ENCODE measurements around the gene STRN3.
"Not testable (repeated sequence)": the region's sequence is repeated elsewhere in the genome, so short reads cannot be mapped to it uniquely, and the experiment has no call there.

Gene STRN3

DNA sequence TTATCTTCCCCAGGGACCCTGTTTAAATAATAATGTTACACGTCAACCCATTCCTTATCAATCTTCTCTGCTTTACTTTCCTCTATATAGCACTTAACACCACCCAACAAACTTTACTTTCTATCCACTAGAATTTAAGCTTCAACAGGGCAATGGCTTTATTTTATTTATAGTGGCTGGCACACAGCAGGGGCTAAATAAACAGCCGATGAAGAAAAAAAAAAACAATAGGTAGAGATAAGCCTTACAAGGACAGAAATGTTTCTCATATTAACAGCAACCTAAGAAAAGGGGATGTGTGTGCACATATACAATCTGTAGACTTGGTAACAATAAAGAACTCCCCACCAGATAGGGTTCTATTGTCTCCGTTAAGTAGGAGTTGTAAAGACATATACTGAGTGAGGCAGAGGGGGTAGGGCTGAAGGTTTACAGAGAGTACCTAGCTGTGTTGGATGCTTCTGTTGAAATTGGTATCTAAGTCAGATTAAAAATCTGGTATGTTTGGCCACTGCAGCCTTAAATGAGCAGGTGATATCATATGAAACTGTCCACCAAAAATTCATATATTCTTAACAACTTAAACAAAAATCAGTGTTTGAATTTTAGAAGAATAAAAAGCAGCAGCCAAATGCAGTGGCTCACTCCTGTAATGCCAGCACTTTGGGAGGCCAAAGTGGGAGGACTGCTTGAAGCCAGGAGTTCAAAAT, 25.4 kb downstream of the STRN3 start:
- DNase-seq, result no peak

DNA sequence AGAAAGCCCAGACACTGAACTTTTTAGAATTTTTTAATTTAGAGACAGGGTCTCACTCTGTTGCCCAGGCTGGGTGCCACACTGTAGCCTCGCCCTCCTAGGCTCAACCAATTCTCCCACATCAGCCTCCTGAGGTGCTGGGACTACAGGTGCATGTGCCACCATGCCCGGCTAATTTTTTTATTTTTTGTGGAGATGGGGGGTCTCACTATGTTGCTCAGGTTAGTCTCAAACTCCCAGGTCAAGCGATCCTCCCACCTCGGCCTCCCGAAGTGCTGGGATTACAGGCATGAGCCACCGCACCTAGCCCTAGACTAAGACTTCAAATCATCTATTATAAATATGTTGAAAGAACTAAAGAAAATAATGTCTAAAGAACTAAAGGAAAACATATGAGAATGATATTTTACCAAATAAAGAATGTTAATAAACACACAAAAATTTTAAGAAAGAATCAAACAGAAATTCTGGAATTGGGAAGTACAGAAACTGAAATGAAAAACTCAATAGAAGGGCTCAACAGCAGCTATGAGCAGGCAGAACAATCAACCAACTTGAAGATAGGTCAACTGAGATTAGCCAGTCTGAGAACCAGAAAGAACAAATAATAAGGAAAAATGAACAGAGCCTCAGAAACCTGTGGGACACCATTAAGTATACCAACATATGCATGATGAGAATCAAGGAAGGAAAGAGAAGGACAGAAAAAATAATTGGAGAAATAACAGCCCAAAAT, 27.0 kb downstream of the STRN3 start:
- DNase-seq, result no peak

DNA sequence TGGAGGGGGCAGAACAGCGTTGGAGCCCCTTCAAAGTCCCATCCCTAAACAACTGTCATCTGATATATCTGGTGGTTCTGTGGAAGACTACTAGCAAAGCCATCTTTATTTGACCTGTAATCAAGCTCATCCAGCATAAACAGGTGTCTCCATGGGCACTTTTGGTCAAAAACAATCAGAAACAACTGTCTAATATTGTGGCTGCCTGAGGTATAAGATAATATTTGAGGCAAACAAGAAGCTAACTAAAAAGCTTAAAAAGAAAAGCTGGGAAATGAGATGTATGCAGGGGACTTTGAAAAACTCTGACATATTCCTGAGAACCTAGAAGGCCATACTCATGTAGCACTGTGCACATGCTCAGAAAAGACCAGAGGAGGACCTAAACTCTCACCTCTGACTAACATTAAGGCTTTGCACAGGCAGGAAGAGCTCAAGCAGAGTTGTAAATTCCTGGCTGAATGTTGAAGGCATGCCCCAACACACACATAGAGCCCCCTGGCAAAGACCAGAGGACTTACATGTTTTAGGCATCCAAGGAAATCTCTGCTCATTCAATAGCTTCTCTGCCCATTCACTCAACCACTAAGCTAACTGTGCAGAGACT, 28.0 kb downstream of the STRN3 start:
- DNase-seq, result no peak

DNA sequence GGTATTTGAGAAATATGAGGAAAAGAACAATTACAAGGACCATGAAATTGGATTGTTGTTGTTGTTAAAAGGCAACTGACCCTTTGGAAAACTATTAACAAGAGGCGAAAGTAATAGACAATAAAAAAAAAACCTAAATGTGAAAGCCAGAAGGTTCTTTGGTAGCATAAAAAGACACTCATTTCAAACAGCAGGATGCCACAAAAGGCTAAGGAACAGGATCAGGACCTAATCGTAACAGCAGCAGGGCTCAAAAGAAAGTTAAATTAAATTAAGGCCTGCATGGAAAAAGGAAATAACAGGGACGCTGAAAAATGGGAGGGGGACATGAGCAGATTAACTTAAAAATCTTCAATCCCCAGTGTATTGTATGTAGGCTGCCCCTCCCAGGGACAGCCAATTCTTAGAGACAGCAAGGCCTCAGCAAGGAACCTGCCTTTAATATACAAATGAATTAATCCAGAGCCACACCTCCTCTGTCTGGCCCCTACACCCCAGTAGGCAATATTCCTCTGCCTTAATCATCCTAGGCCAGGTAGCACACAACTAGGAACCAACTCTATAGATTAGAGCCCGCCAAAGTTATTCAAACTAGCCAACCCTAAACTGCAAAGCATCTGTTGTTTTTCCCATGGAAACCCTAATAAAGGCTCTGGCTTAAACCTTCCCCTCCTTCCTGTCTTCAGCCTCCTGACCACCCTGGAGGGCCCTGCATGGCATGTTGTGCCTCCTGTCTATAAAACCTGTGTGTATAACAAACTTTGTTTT, 29.1 kb downstream of the STRN3 start:
- DNase-seq, result no peak

DNA sequence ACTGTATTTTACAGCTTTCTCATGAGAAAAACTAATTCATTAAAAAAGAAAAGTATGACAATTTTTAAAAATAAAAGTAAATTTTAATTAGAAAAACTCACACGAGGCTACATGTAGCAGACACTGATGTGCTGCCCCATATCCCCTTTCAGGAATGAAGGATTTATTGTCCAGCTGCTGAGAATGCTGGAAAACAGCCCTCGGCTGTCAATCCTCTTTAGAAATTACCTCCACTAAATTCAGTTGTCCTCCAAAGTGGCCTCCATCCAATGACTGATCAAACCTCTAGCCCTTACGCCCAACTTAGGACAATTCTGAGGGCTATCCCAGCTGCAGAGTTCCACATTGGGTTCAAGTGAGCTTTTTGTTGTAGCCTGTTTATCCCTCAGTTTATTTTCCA, 30.5 kb downstream of the STRN3 start:
- DNase-seq, result no peak

DNA sequence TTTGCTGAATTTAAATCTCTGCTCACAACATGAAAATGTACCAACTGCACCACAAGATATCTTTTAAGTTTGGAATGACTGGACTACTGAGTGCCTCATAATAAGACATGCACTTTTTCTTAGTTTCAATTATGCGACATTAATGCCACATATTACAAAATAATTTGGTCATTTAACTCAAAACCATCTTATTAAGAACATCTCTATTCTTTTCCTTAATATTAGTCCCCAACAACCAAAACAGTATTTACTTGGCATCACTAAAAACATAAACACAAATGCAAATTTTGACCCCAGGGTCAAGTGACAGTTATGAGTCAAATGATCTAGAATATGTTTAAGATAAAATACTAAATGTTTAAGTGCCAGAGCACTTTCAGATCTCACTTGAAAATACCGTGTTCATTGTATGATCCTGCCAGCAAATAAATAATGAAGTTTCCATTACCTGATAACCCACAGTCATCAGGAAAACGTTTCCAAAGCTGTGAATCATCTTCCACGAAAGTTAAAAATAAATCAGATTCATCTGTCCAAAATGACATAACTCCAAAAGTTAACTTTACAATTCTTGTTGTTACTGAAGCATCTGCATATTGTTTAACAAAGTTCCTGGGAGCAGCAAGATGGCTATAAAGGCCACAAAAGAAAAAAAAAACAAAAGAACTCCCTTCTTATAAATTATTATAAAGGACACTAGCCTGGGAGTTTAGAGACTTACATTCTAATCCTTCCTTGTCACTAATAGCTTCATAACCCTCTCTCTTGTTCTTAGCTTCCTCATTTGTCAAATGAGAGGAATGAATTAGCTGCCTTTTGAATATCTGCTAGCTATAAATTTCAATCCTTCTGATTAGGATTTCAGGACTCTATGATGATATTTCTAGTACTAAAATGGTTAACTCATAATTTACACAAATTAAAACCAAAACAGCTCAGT, 31.2 kb downstream of the STRN3 start:
- DNase-seq, result peak; percentile 3 to 53

DNA sequence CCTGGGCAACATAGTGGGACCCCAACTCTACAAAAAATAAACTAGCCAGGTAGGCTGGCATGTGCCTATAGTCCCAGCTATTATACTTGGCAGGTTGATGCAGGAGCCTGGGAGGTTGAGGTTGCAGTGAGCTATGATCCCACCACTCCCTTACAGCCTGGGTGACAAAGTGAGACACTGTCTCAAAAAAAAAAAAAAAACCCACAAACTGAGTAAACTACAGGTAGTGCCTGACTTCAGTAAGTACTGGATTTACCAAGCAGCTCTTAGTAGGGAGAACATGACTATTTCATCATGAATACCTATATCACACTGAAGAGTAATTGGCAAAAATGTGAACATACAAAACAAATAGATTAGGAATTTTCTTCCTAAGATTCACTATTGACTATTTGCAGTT, 33.1 kb downstream of the STRN3 start:
- no peak for DNase-seq

DNA sequence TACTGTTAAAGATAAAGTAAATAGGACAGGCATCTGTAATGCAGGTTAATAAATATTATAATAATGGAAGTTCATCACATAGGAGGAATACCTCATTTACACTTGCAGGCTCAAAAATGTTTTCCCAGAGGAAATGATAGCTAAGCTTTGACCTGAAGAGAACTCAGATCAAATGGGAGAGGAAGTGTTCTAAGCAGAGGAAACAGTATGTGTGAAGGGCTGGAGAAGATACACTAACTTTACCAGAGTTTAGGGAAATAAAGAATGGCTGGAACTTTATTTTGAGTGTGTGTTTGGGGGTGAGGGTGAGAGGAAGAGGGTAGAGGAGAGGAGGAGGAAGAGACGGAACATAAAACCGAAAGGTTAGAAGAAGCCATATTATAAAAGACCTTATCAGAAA, 34.8 kb downstream of the STRN3 start:
- DNase-seq, result peak; percentile 4 to 7

DNA sequence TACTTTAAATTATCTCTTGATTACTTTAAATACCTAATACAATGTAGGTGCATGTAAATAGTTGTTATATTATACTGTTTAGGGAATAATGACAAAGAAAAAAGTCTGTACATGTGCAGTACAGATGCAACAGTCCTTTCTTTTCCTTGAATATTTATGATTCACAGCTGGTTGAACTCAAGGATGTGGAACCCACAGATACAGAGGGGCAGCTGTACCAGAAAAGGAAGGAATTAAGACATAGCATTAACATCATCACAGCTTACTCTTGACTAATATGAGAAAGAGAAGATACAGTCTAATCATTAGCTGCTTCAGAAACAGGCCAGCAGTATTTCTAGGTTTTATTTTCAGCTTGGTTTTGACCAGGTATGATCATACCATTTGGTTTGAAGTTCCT, 35.4 kb downstream of the STRN3 start:
- DNase-seq, result peak; percentile 28 to 60

DNA sequence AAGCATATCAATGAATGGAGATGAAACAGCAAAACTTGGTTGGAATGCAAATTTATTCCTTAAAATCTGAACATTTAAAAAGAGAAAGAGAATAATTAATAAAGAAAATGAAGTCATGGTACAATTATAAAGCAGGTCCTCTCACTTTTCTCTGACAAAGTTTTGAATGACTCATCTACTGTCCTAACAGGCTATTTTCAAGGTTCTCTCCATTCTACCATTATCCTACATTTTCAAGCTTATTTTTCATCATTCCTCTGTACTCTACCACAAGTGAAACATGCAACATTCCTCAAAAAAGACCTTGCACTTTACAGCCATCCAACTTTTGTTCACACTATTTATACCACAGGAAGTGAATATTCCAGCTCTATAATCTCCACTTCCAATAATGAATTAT, 37.7 kb downstream of the STRN3 start:
- no peak for DNase-seq

DNA sequence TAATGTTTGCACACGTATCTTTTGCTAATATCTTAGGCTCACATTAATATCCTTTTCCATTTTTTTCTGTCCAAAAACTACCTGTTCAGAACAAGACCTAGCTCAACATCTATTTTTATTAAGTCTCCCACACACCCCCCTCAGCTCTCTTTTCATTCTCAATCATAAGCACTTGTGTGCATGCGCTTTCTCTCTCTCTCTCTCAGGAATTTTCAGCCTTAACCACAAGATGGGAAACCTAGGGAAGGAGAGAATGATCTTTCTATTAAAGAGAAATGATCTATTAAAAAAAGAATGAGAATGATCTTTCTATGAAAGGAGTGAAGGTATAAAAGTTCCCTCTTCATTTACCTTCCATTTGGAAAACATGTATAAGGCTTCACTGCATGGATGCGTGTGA, 40.4 kb downstream of the STRN3 start:
- DNase-seq, result no peak

DNA sequence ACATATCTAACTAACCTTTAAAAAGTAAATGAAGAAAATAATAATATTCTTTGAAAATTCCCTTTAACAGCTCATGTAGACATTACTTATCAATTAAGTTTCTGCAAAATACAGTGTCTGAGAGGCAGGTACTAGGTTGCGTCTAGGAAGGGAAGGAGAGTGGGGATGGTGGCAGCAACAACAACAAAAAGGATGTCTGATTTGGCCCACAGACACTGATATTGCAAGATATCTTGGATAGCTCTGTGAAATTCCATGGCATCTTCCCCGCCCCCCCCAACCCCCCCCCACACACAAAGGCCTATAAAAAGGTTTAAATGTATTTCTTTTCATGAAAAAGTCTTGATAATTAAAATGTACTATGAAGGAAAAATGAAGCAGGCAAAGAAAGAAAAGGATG, 42.3 kb downstream of the STRN3 start:
- no peak for DNase-seq

DNA sequence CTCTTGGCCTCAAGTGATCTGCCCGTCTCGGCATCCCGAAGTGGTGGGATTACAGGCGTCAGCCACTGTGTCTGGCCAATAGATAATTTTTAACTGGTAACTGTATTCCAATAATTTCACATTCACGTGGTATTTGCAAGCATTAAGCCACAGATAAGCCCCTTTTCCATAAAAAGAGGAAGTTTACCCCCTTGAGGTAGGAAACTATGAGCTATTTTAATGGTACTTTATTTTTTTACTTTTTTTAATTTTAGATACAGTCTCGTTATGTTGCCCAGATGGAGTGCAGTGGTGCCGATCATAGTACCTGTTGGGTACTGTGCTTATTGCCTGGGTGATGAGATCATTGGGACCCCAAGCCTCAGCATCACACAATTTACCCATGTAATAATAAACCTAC, 43.6 kb downstream of the STRN3 start:
- no peak for DNase-seq

DNA sequence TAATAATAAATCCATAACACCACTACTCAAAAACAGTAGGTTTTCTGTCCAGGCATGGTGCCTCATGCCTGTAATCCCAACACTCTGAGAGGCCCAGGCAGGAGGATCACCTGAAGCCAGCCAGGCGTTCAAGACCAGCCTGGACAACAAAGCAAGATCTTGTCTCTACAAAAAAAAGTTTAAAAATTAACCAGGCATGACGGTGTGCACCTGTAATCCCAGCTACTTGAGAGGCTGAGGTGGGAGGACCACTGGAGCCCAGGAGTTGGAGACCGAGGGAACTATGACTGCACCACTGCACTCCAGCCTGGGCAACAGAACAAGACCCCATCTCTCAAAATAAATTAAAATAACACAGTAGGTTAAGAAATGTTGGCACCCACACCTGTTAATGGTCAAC, 45.2 kb downstream of the STRN3 start:
- DNase-seq, result no peak

DNA sequence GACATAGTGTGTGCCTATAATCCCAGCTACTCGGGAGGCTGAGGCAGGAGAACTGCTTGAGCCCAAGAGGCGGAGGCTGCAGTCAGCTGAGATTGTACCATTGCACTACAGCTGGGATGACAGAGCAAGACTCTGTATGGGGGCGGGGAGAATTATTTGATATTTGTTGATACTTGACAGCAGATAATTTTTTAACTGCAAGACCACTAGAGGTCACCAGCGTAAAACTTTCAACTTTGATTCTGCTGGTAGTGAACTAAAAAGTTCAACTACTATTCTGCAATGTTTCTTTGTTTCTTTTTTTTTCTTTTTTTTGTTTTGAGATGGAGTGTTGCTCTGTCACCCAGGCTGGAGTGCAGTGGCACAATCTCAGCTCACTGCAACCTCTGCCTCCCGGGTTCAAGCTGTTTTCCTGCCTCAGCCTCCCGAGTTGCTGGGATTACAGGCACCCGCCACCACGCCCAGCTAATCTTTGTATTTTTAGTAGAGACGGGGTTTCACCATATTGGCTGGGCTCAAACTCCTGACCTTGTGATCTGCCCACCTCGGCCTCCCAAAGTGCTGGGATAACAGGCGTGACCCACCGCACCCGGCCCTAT, 46.0 kb downstream of the STRN3 start:
- peak; percentile 67 to 84 for DNase-seq

DNA sequence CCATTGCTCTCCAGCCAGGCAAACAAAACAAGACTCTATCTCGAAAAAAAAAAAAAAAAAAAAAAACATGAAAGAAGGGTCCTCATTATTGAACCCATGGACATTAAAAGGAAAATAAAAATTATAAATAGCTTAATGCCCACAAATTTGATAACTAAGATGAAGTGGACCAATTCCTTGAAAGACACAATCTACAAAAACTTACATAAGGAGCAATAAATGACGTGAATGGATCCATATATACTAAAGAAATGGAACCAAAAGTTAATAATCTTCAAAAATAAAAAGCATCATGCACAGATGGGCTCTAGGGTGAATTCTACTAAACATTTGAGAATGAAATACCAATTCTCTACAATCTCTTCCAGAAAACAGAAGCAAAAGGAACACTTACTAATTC, 48.4 kb downstream of the STRN3 start:
- no peak for DNase-seq

DNA sequence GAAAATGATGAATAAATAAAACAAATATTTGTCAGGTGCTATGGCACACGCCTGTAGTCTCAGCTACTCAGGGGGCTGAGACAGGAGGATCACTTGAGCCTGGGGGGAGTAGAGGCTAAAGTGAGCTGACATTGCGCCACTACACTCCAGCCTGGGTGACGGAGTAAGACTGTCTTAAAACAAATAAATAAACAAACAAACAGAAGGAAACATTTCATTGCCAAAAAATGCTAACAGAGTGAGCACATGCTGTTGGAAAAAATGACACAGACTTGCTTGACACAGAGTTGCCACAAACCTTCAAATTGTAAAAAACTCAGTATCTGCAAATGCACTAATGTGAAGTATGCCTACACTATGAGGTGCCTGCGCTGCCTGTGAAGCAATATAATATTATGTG, 51.6 kb downstream of the STRN3 start:
- no peak for DNase-seq

DNA sequence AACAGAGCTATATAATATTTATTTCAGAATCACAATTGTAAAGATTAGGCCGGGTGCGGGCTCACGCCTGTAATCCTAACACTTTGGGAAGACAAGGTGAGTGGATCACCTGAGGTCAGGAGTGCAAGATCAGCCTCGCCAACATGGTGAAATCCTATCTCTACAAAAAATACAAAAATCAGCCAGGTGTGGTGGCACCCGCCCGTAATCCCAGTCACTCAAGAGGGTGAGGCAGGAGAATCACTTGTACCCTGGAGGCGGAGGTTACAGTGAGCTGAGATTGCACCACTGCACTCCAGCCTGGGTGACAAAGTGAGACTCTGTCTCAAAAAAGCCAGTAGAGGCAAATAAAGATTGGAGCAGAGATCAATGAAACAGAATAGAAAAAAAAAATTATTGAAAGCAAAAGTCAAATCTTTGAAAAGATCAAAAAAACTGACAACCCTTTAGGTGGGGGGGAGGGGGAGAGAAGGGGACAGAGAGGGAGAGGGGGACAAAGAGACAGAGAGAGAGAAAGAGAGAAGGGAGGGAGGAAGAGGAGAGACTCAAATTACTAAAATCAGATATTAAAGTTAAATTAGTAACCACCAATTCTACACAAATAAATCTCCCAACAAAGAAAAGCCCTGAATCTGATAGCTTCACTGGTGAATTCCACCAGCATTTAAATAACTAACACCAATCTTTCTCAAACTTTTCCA, 53.1 kb downstream of the STRN3 start:
- DNase-seq, result no peak

DNA sequence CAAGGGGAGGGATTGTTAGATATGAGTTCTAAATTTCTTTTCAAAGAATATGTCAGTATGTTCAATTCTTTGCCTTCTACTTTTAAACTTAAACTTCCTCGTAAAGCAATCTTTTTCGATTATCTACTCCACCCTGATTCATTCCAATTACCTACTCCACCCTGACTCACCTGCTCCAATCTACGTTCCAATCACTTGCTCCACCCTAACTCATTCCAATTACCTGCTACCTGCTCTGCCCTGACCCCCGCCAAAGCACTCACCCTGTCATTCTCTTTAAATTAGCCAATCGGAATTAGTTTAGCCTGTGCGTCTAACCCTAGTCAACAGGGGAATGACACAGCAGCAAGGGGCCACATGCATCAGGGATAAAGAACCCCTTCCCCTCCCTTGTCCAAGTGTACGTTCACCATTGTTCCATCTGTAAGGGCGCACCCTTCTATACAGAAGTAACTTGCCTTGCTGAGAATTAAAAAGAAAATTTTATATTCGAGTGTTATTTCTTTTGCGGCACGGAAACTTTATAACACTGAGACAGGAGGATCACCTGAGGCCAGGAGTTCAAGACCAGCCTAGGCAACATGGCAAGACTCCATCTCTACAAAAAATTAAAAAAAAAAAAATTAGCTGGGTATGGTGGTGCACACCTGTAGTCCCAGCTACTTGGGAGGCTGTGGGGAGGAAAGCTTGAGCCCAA, 54.0 kb downstream of the STRN3 start:
- not testable (repeated sequence) for DNase-seq

DNA sequence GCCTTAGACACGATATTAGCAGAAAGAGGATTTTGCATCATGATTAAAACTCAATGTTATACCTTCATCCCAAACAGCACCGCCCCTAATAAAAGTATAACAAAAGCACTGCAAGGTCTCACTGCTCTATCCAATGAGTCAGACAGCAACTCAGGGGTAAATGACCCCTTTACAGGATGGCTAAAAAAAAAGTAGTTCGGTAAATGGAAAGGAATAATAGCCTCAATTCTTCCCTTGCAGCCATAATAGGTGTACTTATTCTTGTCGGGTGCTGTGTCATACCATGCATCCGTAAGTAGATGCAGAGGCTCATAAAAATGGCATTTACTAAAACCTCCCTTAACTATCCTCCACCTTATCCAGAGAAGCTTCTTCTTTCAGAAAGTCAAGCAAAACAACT, 54.6 kb downstream of the STRN3 start:
- no peak for DNase-seq
